Smooth muscle cell (in vitro differentiated cells): Measurements from ENCODE around the gene ALDH3A1. TPM values are rescaled to one million over a fixed set of nuclear protein-coding genes. Genes with fewer than 3 reads are reported as not detected.

ENCODE experiments used
- DNase-seq: peaks from one replicate; lab custom pipeline; 2025; ENCODE audit not compliant: unreplicated experiment; lab: John Stamatoyannopoulos, UW
- H2AFZ ChIP-seq: fragments of 200-600 bp; sonication (generic); 2 replicates; pipeline ENCODE4 v1.6.0; 2016; ENCODE audit warnings: antibody characterized with exemption, low read depth, mild to moderate bottlenecking
- H3F3A ChIP-seq: fragments of 200-600 bp; sonication (generic); 2 replicates; pipeline ENCODE4 v1.6.0; 2017; ENCODE audit warnings: antibody characterized with exemption, low read depth
- H3K27ac ChIP-seq: fragments of 200-600 bp; sonication (generic); 2 replicates; pipeline ENCODE4 v1.5.1; 2016; ENCODE audit warnings: low read depth, mild to moderate bottlenecking
- H3K27me3 ChIP-seq: fragments of 200-600 bp; sonication (generic); 2 replicates; pipeline ENCODE4 v1.6.1; 2016; ENCODE audit warnings: low read depth, mild to moderate bottlenecking
- H3K36me3 ChIP-seq: fragments of 200-600 bp; sonication (generic); 2 replicates; pipeline ENCODE4 v1.5.1; 2016; ENCODE audit warnings: low read depth
- H3K4me1 ChIP-seq: fragments of 200-600 bp; sonication (generic); 2 replicates; pipeline ENCODE4 v1.5.1; 2016; ENCODE audit warnings: low read depth
- H3K4me2 ChIP-seq: fragments of 200-600 bp; sonication (generic); 2 replicates; pipeline ENCODE4 v1.6.0; 2016; ENCODE audit warnings: mild to moderate bottlenecking
- H3K4me3 ChIP-seq: fragments of 200-600 bp; sonication (generic); 2 replicates; pipeline ENCODE4 v1.5.1; 2016; ENCODE audit warnings: mild to moderate bottlenecking
- H3K79me2 ChIP-seq: fragments of 200-600 bp; sonication (generic); 2 replicates; pipeline ENCODE4 v1.6.0; 2016; ENCODE audit warnings: low read depth, mild to moderate bottlenecking
- H3K9ac ChIP-seq: fragments of 200-600 bp; sonication (generic); 2 replicates; pipeline ENCODE4 v1.6.0; 2016; ENCODE audit warnings: low read depth
- H3K9me3 ChIP-seq: fragments of 200-600 bp; sonication (generic); replicated peaks from 2 replicates; pipeline ENCODE4 v1.5.1; 2016; ENCODE audit warnings: low read depth
- H4K20me1 ChIP-seq: fragments of 200-600 bp; sonication (generic); 2 replicates; pipeline ENCODE4 v1.6.0; 2016; ENCODE audit warnings: low read depth
- WGBS: methylation state at CpG from one replicate; pipeline ENCODE4 v1.1.7; 2016; ENCODE audit warnings: low lambda C conversion rate; 5-methylcytosine and 5-hydroxymethylcytosine counted together
- polyA plus RNA-seq: library from polyadenylated mRNA; unstranded; fragments of >200 nt; fragmentation: Nextera tagmentation; extraction: Ambion mirVana; gene quantifications from 2 replicates; pipeline ENCODE4 v1.2.1, GENCODE V29; 2016
- total RNA-seq: library from RNA; depleted of rRNA; stranded (reverse); fragments of >200 nt; gene quantifications from 2 replicates; pipeline ENCODE4 v1.2.3, GENCODE V29; 2014
- TF ChIP-seq, protein P1 (sequence below): fragments of 200-600 bp; sonication (generic); IDR thresholded peaks from 2 replicates; pipeline ENCODE4 v1.5.1; 2017; ENCODE audit warnings: borderline replicate concordance, mild to moderate bottlenecking, antibody characterized with exemption; ENCODE audit not compliant: insufficient read depth, poor library complexity, severe bottlenecking

Gene ALDH3A1
- total and polyA plus RNA-seq, 2 experiments from 2014 or later, result 0.18 TPM; not detected in 1

DNA sequence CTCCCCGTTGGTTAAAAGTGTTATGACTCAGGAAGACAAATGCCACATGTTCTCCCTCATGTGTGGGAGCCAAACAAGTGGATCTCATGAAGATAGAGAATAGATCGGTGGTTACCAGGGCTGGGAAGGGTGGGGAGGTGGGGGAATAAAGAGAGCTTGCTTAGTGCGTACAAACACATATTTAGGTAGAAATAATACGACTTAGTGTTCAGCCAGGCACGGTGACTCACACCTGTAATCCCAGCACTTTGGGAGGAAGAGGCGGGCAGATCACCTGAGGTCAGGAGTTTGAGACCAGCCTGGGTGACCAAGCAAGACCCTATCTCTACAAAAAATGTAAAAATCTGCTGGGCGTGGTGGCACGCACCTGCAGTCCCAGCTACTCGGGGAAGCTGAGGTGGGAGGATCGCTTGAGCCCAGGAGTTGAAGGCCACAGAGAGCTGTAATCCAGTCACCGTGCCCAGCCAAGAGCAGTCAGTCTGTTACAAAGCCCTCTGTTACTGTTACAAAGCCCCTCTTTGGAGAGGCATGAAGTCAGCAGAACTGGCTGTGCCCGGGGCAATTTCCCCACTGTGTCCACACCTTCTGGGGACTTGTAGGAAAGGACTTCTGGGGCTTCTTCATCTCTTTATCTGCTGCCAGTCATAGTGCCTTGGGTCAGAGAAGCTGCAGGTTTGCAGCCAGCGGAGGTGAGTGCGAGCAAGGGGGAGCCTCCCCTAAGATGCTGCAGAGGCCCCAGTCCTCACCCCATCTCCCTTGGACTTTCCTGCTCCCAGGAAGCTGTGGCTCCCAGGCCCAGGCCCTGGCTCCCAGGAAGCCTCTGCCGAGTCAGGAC, 4.3 kb upstream of the ALDH3A1 start:
- Histone ChIP-seq H4K20me1 (no peaks in the 10 kb centered on the region), H3F3A (no peaks in the 10 kb centered on the region), H3K36me3 (no peaks in the 10 kb centered on the region), H3K9ac (no peak overlapping the region), H3K27me3 (no peaks in the 10 kb centered on the region), H2AFZ (no peak overlapping the region), H3K79me2 (no peaks in the 10 kb centered on the region), H3K27ac (no peak overlapping the region), H3K4me1 (no peaks in the 10 kb centered on the region), H3K4me2 (no peak overlapping the region), H3K4me3 (no peak overlapping the region), H3K9me3 (no peaks in the 10 kb centered on the region)
- 90% methylated on average over 15 of the region's 15 CpGs for WGBS
- TF ChIP-seq, protein P1, sequence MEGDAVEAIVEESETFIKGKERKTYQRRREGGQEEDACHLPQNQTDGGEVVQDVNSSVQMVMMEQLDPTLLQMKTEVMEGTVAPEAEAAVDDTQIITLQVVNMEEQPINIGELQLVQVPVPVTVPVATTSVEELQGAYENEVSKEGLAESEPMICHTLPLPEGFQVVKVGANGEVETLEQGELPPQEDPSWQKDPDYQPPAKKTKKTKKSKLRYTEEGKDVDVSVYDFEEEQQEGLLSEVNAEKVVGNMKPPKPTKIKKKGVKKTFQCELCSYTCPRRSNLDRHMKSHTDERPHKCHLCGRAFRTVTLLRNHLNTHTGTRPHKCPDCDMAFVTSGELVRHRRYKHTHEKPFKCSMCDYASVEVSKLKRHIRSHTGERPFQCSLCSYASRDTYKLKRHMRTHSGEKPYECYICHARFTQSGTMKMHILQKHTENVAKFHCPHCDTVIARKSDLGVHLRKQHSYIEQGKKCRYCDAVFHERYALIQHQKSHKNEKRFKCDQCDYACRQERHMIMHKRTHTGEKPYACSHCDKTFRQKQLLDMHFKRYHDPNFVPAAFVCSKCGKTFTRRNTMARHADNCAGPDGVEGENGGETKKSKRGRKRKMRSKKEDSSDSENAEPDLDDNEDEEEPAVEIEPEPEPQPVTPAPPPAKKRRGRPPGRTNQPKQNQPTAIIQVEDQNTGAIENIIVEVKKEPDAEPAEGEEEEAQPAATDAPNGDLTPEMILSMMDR, result no peak
- no peak for DNase-seq

DNA sequence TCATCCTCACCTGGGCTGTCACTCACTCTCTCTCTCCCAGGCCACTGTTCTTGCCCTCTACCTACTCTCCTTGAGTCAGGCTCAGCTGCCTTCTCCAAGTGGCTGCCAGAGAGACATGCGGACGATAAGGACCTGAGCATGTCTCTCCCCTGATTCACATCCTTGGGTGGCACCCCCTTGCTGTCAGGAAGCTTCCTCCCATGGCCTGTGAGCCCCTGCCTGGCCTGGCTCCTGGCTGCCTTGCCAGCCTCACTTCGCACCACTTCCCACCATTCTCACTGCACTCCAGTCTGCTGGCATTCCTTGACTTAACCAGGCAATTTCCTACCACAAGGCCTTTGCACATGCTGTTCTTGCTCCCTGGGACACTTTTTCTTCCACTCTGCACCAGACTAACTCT, 2.7 kb upstream of the ALDH3A1 start:
- TF ChIP-seq, protein P1, result no peak
- Histone ChIP-seq H3K27ac (no peak overlapping the region), H3F3A (no peaks in the 10 kb centered on the region), H3K36me3 (no peaks in the 10 kb centered on the region), H3K4me2 (no peak overlapping the region), H4K20me1 (no peaks in the 10 kb centered on the region), H3K4me3 (no peak overlapping the region), H2AFZ (no peak overlapping the region), H3K9me3 (no peaks in the 10 kb centered on the region), H3K4me1 (no peaks in the 10 kb centered on the region), H3K79me2 (no peaks in the 10 kb centered on the region), H3K27me3 (peaks cover under 1% of the 10 kb centered on the region), H3K9ac (no peak overlapping the region)
- no peak for DNase-seq
- WGBS, result 96% methylated on average over 3 of the region's 3 CpGs

DNA sequence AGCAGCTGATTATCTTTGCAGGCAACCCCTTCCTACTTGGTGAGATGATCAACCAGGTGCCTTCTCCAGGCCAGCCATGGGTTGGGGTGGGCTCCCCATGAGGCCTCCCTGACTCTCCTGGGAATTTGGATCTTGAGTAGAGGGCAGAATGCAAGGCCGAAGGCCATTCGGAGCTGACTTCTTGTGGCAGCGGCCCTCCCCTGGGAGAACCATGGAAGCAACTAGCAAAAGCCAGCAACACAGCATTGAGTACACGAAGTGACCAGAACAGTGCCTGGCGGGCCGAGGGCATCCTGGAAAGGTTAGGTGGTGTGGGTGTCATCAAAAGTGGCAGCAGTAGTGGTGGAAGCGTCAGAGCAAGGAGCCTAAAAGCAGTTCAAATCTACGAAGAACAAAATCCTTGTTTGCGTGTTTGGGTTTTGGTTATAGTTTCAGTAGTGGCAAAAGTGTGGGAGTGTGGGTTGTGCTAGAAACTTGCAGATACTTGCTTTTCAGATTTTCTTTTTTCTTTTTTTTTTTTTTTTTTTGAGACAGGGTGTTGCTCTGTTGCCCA, 2.0 kb upstream of the ALDH3A1 start:
- no peaks in the 10 kb centered on the region for H3K36me3 ChIP-seq
- H4K20me1 ChIP-seq, result no peaks in the 10 kb centered on the region
- peaks cover 7% of the 10 kb centered on the region for H3K27me3 ChIP-seq
- WGBS, result 96% methylated on average over 9 of the region's 9 CpGs
- no peaks in the 10 kb centered on the region for H3K79me2 ChIP-seq
- H3K4me2 ChIP-seq, result no peak overlapping the region
- H3K4me3 ChIP-seq, result no peak overlapping the region
- no peak for DNase-seq
- H3K4me1 ChIP-seq, result peaks cover 5% of the 10 kb centered on the region
- H3F3A ChIP-seq, result no peaks in the 10 kb centered on the region
- H3K9ac ChIP-seq, result no peak overlapping the region
- TF ChIP-seq, protein P1, result no peak
- H3K9me3 ChIP-seq, result no peaks in the 10 kb centered on the region
- no peak overlapping the region for H2AFZ ChIP-seq
- no peak overlapping the region for H3K27ac ChIP-seq
